Measurements from ENCODE around the gene MAPKAP1. TPM values are rescaled to one million over a fixed set of nuclear protein-coding genes. Genes with fewer than 3 reads are reported as not detected.

Gene MAPKAP1
- total and polyA plus RNA-seq, 2 experiments from 2014 or later = 68.4 to 98.5 TPM

- Histone ChIP-seq H3F3A (replicated peaks; ENCODE audit: low read depth) (no peaks in the 10 kb centered on the region), H3K4me1 (ENCODE audit: insufficient read depth) (no peaks in the 10 kb centered on the region), H3K9me2 (ENCODE audit: insufficient read depth) (no peaks in the 10 kb centered on the region), H3K4me3 (no peak overlapping the region), H2AFZ (no peak overlapping the region), H4K20me1 (replicated peaks; ENCODE audit: insufficient read depth) (0 out of 2 replicates have a peak, but pooled peaks cover 5% of the 10 kb centered on the region), H3K79me2 (replicated peaks; ENCODE audit: insufficient read depth) (no peaks in the 10 kb centered on the region; the same call in none of the 2 replicates), H3K27me3 (ENCODE audit: insufficient read depth) (no peaks in the 10 kb centered on the region), H3K36me3 (ENCODE audit: insufficient read depth) (no peaks in the 10 kb centered on the region), H3K4me2 (no peak overlapping the region), H3K27ac (ENCODE audit: low read depth) (no peak overlapping the region)
- ATAC-seq = no peak
- DNase-seq (ENCODE audit: low spot score) = no peak
- TF ChIP-seq NANOG (IDR thresholded peaks at IDR 0.05; ENCODE audit: borderline replicate concordance) (no peak), ZNF114 (CRISPR knock-in tag; IDR thresholded peaks at IDR 0.05) (no peak), JUNB (IDR thresholded peaks at IDR 0.05; ENCODE audit: unreplicated experiment) (no peak), CREB1 (CRISPR knock-in tag; IDR thresholded peaks at IDR 0.05; ENCODE audit: low read depth) (no peak), REST (IDR thresholded peaks at IDR 0.05; ENCODE audit: unreplicated experiment) (no peak), POLR2AphosphoS5 (IDR thresholded peaks at IDR 0.05; ENCODE audit: low read depth) (no peak), EZH2 (IDR thresholded peaks at IDR 0.05; ENCODE audit: low read depth, unreplicated experiment) (no peak), CTCF (conservative IDR thresholded peaks at IDR 0.05; ENCODE audit: low read depth in 2 of 2) (no peak), ZNF462 (CRISPR knock-in tag; IDR thresholded peaks at IDR 0.05) (no peak), STAT1 (IDR thresholded peaks at IDR 0.05; ENCODE audit: unreplicated experiment) (no peak), EZH2phosphoT487 (IDR thresholded peaks at IDR 0.05; ENCODE audit: unreplicated experiment) (no peak), ZNF331 (CRISPR knock-in tag; IDR thresholded peaks at IDR 0.05; ENCODE audit: low read depth) (no peak), ETS1 (IDR thresholded peaks at IDR 0.05) (no peak)
- Mint-ChIP-seq H3K4me1 (peaks cover 8% of the 10 kb centered on the region; the same call in 2 of the 3 replicates), H3K27me3 (ENCODE audit: insufficient read depth, low read depth, poor library complexity) (no peaks in the 10 kb centered on the region), H3K4me3 (no peak overlapping the region), H3K36me3 (ENCODE audit: low read depth) (no peaks in the 10 kb centered on the region), H3K27ac (no peak overlapping the region), H3K9me3 (no peaks in the 10 kb centered on the region; the same call in 2 of the 3 replicates)
Observed at GRCh38 chr9:125564631-125565030, 142.4 kb downstream of the MAPKAP1 start.

Data from GM23338 (cell line).